Measurements from ENCODE around the gene UPK1B.

DNA sequence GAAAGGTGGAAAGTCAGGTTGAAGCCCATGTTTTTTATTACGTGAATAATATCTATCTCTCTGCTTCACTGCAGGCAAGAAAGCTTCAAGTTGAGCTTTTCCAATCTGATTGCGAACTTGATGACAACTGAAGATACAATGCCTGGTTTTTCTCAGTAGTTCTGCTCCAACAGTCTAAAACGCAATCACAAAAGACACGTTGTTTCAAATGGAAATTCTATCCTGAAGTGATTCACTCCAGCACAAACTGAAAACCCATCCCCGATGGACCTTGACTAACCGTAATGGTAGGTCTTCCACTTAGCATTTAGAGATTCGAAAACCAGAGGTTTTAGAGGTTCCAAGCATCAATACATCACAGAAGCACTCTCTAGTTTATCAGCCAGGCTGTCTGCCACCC is 56.7 kb downstream of the UPK1B start:
- TF ChIP-seq, protein P1, sequence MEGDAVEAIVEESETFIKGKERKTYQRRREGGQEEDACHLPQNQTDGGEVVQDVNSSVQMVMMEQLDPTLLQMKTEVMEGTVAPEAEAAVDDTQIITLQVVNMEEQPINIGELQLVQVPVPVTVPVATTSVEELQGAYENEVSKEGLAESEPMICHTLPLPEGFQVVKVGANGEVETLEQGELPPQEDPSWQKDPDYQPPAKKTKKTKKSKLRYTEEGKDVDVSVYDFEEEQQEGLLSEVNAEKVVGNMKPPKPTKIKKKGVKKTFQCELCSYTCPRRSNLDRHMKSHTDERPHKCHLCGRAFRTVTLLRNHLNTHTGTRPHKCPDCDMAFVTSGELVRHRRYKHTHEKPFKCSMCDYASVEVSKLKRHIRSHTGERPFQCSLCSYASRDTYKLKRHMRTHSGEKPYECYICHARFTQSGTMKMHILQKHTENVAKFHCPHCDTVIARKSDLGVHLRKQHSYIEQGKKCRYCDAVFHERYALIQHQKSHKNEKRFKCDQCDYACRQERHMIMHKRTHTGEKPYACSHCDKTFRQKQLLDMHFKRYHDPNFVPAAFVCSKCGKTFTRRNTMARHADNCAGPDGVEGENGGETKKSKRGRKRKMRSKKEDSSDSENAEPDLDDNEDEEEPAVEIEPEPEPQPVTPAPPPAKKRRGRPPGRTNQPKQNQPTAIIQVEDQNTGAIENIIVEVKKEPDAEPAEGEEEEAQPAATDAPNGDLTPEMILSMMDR (IDR thresholded peaks at IDR 0.05; ENCODE audit: insufficient read depth, low read depth, low read length) = no peak
- no peak for TF ChIP-seq EZH2 (IDR thresholded peaks at IDR 0.05; ENCODE audit: insufficient read depth, low read length)

Measured in astrocyte (in vitro differentiated cells and primary cell).